ENCODE measurements around the gene OTOS.

DNA sequence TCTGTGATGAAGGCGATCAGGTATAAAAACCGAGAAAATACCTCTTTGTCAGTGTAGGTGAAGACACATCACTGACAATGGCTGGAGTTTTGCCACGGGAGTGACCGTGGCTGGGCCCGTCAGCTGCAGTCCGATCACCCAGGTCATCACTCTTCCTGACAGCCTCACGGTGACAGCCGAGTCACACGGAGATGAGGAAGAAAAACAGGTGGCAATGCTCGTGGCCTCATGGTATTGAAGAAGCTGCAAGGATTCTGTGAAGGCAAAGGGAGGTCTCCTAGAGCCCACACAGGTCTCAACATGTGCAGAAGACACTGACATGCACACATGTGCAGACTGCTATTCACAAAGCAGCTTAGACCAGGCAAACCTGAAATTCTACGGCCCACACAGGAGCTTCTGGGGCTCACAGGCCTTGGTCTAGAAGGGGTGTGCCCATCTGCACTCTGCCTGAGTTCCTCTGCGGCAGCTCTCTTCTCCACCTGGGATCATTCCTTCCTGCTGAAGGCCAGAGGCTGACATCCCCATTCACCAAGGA is 11.8 kb downstream of the OTOS start:
- TF ChIP-seq POLR2A (IDR thresholded peaks at IDR 0.05) (no peak), POLR2AphosphoS5 (IDR thresholded peaks at IDR 0.05) (no peak)
- TF ChIP-seq, protein P1, sequence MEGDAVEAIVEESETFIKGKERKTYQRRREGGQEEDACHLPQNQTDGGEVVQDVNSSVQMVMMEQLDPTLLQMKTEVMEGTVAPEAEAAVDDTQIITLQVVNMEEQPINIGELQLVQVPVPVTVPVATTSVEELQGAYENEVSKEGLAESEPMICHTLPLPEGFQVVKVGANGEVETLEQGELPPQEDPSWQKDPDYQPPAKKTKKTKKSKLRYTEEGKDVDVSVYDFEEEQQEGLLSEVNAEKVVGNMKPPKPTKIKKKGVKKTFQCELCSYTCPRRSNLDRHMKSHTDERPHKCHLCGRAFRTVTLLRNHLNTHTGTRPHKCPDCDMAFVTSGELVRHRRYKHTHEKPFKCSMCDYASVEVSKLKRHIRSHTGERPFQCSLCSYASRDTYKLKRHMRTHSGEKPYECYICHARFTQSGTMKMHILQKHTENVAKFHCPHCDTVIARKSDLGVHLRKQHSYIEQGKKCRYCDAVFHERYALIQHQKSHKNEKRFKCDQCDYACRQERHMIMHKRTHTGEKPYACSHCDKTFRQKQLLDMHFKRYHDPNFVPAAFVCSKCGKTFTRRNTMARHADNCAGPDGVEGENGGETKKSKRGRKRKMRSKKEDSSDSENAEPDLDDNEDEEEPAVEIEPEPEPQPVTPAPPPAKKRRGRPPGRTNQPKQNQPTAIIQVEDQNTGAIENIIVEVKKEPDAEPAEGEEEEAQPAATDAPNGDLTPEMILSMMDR (IDR thresholded peaks at IDR 0.05) = no peak

Data from prostate gland (tissue), 2 donors.